Measurements from ENCODE around the gene BMI1.

Gene BMI1

GRCh38 chr10:22319980-22320558, 830 bp upstream of the BMI1 start:
- DNase-seq: no peak

DNA sequence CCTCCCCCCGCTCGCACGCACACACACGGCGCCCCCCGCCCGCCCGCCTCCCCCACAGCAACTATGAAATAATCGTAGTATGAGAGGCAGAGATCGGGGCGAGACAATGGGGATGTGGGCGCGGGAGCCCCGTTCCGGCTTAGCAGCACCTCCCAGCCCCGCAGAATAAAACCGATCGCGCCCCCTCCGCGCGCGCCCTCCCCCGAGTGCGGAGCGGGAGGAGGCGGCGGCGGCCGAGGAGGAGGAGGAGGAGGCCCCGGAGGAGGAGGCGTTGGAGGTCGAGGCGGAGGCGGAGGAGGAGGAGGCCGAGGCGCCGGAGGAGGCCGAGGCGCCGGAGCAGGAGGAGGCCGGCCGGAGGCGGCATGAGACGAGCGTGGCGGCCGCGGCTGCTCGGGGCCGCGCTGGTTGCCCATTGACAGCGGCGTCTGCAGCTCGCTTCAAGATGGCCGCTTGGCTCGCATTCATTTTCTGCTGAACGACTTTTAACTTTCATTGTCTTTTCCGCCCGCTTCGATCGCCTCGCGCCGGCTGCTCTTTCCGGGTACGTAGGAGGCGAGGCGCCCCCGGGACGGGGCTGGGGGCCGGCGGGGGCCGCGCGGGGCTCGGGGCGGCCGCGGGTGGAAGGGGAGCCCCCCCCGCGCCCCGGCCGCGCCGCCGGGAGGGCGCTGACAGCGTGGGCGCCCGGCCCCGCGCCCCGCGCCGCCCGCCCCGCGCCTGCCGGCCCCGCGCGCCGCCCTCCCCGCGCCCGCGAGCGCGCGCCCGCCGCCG, 441 bp downstream of the BMI1 start:
- DNase-seq: peak; percentile 56

DNA sequence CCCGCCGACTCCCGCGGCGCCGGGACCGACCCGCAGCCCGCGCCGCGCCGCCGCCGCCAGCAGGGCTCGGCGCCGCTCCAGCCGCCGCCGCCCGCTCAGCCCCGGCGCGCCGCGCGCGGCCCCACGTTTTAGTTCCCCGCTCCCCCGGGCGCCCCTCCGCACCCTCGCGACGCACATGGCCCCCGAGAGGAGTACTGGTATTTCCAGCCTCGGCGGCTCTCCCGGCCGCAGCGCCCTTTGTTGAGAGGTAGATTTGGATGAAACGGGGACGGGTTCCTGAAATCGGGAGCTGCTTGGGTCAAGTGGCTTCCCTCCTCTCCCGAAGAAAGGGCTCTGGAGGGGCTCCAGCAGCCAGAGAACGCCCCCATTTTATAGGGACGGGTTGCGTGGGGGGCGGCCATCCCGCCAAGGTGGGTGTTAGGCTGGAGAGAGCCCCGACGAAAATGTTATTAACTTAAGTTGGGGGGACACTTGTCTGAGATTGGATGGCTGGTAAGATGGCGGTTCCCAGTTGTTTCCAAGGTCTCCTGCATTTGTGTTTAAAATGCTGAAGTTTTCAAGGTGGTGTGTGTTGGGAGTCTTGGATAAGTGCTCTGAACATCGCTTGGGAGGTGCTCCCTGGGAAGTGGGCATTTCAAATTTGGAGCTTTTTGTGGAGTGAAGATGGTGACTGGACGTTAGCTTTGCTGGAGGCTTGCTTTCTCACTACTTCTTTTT, 1.2 kb downstream of the BMI1 start:
- peak; percentile 21 for DNase-seq

DNA sequence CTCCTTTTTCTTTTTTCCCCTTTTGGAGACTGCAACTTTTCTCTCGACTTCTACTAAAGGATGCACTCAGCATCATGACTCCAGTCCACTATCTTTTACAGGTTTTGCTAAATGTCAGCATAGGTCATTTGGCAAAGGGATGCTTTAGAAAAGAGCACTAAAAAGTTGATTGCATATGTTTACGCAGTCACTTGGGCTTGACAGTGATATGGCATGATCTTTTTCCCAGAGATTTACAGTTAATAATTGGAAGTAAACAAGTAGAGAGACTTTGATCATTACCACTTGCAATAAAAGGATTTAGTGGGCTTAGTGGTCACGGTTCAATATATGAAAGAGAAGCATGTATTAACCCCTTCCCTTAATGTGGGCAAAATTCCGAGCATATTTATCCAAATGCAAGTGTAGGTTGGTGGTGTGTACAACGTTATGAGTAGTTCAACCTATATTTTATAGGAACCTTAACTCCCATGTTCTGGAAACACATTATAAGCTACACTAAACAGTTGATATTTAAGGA, 1.8 kb downstream of the BMI1 start:
- no peak for DNase-seq

GRCh38 chr10:22323538-22324305, 2.8 kb downstream of the BMI1 start:
- DNase-seq: no peak

GRCh38 chr10:22324413-22324812, 3.5 kb downstream of the BMI1 start:
- no peak for DNase-seq

DNA sequence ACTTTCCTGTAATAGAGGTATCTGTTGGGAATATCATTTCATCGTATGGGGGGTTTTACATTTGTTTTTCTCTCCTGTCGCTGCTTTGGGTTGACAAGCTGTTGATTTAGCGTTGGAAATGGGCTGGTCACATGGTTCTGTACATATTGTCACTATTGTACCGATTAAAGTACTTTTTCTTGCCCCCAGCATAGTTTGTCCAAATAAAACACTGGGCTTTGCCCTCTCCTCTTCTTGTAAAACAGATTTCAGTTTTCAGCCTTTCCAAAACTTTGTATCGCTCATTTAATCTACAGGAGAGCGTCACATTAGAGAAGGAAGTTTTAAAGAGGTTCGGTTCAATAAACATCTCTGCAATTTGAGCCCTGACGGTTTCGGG, 4.0 kb downstream of the BMI1 start:
- no peak for DNase-seq

- DNase-seq: peak; percentile 72
Observed at GRCh38 chr10:22325272-22326144, 4.6 kb downstream of the BMI1 start.

GRCh38 chr10:22326145-22326702, 5.3 kb downstream of the BMI1 start:
- no peak for DNase-seq

DNA sequence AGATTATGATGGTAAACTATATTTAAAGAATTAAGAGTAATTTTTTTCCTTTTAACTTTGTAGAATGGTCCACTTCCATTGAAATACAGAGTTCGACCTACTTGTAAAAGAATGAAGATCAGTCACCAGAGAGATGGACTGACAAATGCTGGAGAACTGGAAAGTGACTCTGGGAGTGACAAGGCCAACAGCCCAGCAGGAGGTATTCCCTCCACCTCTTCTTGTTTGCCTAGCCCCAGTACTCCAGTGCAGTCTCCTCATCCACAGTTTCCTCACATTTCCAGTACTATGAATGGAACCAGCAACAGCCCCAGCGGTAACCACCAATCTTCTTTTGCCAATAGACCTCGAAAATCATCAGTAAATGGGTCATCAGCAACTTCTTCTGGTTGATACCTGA, 8.3 kb downstream of the BMI1 start:
- DNase-seq: no peak

DNA sequence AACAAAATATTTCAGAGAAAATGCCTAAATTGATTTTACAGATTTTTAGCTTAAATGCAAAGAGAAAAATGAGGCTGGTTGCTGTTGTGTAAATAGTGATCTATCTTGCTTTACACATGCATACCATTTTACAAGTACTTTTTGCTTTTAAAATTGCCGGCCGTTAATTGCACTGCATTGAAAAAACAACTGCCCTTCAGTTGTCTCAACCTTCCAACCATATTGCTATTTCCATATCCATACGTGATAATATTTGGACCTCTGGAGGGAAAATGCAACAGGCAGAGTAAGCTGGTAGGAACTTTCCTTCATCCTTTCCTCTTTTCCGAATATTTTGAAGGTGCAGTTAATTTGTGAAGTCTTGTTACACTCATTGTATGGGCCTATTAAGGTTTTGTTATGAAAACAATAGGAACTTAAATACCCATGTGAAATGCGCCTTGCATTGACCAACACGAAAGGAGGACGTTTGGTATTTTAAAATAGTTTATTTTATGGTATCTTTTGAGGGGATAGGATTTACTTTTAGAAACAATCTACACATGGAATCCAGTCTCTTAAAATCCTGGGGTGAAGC, 11.3 kb downstream of the BMI1 start:
- DNase-seq: no peak

GRCh38 chr10:22333167-22333974, 12.5 kb downstream of the BMI1 start:
- DNase-seq: peak; percentile 14

GRCh38 chr10:22333975-22334282, 13.0 kb downstream of the BMI1 start:
- no peak for DNase-seq

DNA sequence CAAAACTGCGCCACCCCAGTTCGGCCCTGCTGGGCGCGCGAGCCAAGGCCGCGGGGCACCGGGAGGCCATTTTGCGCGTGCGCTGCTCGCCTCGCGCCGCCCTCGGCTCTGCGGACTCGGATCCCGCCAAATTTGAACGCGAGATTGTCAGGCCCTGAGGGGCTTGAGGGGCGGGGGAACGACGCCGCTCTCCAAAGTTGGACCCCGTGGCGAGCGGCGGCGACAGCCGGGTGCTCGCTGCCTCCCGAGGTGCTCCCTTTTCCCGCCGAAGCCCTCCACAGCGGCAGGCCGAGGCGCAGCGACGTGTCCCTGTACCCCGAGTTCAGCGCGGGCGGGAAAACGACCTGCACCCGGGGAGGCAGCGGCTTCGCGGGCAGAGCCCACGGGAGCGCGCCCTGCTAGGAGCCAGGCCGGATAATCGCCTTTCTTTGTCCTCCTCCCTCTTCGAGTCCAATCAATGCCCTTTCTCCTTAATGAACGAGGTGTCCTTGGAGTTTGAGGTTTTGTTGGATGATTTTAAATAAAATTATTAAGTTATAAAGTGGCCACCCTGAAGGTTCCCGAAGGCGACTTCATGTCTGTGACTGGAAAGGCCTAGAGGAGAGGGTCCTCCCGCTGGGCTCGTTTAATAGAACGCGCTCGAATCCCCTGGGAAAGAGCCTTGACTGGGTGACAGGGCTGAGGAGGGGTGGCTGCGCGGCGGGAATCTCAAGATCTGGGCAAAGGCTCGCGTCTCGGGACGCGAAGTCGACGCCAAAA, 13.7 kb downstream of the BMI1 start:
- DNase-seq: no peak

DNA sequence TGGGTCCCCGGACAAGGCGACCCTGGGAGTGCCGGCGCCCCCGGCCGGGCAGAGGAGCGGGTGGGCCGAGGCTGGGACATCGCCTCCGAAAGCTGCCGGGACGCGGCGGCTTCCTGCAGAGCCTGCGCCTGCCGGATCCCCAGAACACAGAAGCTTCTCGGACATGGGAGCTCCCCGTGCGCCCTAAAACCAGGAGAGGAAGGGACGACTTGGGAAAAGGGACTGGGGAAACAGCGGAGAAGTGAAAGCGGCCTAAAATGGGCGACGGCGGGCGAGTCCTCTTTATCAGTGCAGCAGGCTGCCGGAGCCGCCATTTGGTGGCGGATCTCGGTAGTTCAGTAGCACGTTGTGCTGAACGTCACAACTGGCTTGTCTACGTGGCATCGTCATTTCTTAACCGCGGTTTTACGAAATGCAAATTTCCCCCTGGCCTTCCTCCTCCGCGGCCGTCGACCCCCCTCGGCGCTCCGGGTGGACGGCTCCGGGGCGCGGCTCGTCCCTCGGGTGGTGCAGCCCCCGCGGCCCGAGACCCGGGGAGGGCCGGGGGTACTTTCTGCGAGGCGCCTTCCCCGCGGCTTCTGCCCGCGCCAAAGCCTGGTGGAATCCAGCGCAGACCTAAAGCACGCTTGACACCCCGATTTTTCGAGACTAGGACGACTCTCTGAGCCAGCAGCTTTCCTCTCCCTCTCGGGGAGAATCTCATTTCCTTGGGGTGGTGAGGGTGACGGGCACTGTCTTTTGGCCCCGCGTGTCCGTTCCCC, 14.5 kb downstream of the BMI1 start:
- peak; percentile 52 for DNase-seq

DNA sequence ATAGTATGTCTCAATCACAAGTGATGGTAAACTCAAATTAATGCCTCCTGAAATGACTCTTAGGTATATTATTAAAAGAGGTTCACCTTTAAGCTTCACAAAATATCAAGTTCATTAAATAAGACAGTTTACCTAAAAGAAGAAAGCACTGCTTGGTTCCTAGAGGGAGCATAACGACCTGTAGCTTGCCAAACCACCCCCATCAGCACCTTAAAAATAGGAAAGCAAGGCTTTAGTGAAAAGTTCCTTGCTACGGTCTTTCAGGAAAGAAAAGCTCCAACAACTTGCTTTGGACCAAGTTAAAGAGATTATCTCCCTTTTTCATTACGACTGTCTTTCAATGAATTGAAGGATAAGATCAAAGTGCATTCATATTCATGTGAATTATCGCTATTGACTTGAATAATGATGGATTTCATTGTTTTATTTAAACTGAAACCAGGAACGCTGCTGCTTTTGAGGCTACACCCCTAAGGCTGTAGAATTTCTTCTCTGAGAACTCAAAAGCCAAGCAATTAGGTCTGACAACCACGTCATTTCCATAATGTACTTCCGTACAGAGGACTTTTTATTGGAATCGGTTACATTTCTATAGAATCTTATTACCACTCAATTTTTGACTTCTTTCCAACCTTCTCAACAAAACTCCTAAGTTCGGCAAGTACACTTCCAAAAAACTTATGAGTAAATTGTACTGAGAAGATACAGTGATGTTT, 17.4 kb downstream of the BMI1 start:
- no peak for DNase-seq

GRCh38 chr10:22338931-22339330, 18.0 kb downstream of the BMI1 start:
- DNase-seq: no peak

- DNase-seq: no peak
Observed at GRCh38 chr10:22339761-22340328, 18.9 kb downstream of the BMI1 start.
